GM20431 (cell line): ENCODE measurements around the gene SPAG8.

Experiments
- in situ Hi-C: fragments of 300-500 bp; cut with MseI, MboI; formaldehyde crosslinking; loops from one replicate; pipeline ENCODE4 v1.15.0; 2020; ENCODE audit warnings: low sequenced_read_pairs; ENCODE audit not compliant: unreplicated experiment

Gene SPAG8

GRCh38 chr9:35789541-35789940 is 22.5 kb downstream of the SPAG8 start:
- in situ Hi-C loops: no loop called here

DNA sequence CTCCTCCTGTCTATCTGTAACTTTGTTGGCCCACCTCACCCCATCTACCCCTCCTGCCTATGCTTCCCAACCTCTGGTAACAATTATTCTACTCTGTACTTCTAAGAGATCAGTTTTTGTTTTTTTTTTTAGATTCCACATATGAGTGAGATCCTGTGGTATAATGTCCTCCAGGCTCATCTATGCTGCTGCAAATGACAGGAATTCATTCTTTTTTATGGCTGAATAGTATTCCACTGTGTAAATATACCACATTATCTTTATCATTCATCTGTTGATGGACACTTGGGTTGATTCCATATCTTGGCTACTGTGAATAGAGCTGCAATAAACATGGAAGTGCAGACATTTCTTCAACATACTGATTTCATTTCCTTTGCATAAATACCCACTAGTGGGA is 28.6 kb downstream of the SPAG8 start:
- in situ Hi-C loops: no loop called here

- in situ Hi-C loops: no loop called here
Measured at GRCh38 chr9:35781066-35781465, 31.0 kb downstream of the SPAG8 start.

DNA sequence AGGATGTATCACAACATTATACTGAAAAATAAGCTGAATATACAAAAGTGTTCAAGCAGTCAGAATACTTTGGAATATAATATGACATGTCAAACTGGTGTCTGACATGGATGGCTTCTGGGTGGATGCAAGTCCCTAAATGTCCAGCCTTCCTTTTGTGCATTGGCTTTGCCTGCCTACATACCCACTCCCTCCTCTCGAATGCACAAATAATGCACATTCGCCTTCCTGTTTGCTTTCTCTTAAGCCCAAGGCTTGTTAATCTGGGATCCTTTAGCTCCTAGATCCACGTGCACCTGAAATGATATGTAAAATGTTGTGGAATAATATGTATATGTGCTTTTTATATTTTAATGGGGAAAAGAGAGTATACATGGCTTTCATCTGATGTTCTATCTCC is 33.6 kb downstream of the SPAG8 start:
- in situ Hi-C loops: no loop called here

DNA sequence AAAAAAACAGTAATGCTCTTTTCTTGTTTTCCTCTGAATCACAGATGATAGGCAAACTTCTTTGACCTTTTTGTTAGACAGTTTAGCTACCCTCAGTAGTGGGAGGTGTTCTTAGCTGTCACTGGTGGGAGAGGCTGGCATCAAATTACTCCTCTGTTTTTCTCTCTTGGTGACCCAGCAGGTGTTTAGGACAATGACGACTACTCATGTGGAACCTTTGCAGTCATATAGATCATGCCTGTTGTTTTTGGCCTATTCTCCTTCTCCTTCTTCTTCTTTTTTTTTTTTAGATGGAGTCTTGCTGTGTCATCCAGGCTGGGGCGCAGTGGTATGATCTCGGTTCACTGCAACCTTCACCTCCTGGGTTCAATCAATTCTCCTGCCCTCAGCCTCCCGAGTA is 36.0 kb downstream of the SPAG8 start:
- in situ Hi-C loops: no loop called here

DNA sequence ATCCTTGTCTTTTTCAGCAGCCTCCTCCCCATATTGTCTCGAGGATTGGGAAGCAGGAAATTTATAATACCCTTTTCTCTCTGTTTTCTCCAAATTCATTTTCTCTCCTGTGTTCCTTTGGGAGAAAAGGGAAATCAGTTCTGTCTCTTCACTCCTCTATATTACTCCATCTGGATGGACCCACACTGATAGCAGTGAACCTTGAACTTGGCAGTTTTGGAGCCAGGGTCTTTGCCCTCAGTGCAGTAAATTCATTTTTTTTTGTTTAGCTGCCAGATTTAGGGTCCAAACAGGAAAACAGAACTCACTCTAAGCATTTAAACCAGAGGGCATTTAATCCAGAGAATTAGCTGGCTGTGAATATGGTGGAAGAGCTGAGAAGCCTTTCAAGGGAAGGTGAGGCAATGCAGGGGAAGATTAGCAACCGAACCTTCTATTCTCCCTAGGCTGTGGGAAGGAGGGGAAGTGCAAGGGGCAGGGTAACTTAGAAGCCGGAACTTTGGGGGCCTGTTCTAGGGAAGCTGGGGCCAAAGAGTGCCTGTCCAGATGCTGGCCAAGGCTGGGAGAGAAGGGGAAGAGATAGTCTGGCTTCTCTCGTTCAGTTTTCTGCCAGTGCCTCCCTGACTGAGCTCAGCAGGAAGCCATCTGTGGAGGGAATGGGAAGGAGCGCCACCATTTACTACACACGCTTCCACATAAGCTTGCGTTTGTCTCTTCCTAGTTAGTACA is 37.0 kb downstream of the SPAG8 start:
- in situ Hi-C loops: no loop called here

- in situ Hi-C loops: no loop called here
Measured at GRCh38 chr9:35771943-35772342, 40.1 kb downstream of the SPAG8 start.

DNA sequence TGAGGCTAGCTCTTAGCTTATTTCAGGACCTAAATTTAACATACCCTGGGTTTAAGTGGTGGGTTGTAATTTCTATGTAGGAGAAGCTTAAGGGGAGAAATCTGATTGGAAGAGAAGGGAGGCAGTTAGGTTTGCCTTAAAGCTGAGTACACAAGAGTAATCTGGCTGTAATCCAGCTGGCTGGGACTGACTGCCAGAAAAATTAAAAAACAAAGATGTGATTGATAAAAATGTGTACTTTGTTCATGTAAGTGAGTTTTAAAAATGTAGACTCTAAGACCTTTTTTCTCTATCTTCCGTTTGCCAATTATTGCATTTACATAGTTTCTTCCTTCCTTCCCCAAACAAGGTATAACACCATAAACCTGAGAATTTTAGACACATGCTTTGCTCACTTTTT is 40.5 kb downstream of the SPAG8 start:
- in situ Hi-C loops: no loop called here

- in situ Hi-C loops: no loop called here
Measured at GRCh38 chr9:35771075-35771433, 41.0 kb downstream of the SPAG8 start.

DNA sequence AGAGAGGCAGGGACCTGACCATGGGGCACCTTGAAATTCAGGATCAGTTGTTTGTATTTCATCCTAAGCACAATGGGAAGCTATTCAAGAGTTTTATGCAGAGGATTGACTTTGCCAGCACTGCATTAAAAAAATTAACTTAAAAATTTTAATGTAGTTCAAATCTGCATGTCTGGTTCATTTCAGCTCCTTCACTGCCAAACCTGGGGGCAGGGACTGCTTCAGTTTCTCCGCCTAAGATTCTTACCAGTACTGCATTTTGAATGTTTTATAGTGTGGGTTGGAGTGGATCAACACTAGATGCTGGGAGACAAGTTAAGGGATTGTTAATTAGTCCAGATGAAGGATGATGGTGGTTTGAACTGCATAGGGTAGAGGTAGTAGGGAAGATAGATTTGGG is 42.3 kb downstream of the SPAG8 start:
- in situ Hi-C loops: no loop called here

DNA sequence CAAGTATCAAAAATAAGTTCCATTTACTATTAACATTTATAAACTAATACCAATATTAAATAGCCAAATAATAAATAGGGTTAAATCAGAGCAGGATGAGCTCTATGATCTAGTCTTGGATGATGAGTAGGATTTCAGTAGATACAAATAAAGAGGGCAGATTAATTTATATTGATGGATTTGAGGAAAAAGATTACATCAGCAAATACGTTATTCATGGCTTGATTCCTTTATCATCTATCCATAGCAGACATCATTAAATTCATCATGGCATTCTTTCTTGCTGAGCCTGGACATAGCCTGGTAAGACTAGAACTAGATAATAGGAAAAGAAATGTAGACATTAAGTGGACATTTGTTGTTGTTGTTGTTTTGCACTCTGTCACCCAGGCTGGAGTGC is 44.6 kb downstream of the SPAG8 start:
- in situ Hi-C loops: no loop called here

DNA sequence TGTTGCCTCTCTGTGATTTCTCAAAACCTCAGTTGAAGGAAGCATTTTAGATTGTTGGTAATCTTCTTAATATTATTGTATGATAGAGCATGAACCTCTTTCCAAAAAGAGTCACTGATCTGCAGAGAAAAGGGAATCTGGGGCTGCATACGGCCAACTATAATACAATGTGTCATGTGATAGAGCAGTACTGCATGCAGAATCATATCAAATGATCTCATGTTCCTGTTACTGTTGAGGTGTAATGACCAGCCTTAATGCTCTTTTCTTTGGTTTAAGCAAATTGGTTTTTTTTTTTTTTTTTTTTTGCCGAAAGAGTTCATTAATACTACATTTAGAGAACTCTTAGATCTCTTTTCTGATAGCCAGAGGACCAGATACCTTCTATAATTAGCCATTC is 45.1 kb downstream of the SPAG8 start:
- in situ Hi-C loops: no loop called here

GRCh38 chr9:35763803-35764202 is 48.3 kb downstream of the SPAG8 start:
- in situ Hi-C loops: no loop called here

DNA sequence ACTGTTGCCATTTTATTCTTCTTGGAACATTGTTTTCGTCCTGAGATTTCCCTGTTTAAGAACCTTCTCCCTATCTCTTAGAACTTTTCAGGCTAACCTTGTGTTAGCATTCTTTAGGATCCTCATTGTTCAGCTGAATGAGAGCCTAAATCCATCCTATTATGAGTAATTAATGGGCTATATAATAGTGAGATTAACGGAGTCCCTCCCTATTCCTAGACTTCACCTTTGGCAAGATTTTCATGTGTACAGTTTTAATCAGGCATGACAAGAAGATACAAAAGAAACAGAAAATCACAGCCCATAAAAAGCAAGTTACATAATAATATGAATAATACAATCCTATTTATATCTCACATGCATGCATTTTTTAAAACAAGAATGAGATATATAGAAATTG is 48.9 kb downstream of the SPAG8 start:
- in situ Hi-C loops: no loop called here

DNA sequence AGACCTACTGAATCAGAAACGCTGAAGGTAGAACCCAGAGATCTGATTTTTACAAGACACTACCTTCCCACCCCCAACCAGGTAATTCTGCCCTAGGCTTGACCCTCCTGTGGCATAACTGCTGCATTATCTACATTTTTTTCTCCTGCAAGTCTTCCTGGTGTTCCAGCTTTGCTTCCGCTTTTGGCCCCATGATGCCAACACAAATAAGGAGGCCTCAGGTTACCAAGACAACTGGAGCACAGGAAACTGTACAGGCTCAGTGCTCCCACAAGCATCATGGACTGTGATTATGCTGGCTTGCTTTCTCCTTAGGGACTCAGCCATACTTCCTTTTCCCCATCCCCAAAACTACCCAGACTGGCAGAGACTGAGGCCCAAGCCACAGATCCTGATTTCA is 51.4 kb downstream of the SPAG8 start:
- in situ Hi-C loops: no loop called here

DNA sequence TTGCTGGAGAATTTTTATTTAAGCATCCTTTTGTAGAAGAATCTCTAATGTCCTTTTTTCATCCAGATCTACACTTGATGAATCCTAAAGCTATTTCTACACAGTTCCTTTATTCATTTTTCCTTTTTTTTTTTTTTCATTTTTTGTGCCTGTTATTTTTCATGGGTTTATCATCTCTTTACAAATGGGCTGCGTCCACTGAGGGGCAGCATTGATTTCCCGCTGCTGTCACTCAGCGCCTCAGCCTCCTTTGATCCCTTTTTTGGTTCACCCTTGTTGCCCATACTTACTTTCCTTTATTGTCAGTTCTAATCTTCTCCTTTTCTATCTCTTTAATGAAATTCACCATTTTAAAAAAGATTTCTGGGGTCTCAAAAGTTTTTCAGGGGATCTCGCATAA is 52.3 kb downstream of the SPAG8 start:
- in situ Hi-C loops: no loop called here
